Erythroblast (primary cell): ENCODE data around the gene HM13.

Source experiments
- GATA1 ChIP-seq: IDR thresholded peaks from 2 replicates; pipeline ENCODE4 v1.6.1; 2011; ENCODE audit warnings: low read depth, mild to moderate bottlenecking, control low read depth, low read length, moderate library complexity
- POLR2A ChIP-seq: IDR thresholded peaks from 2 replicates; pipeline ENCODE4 v1.6.1; 2011; ENCODE audit warnings: mild to moderate bottlenecking, low read length

DNA sequence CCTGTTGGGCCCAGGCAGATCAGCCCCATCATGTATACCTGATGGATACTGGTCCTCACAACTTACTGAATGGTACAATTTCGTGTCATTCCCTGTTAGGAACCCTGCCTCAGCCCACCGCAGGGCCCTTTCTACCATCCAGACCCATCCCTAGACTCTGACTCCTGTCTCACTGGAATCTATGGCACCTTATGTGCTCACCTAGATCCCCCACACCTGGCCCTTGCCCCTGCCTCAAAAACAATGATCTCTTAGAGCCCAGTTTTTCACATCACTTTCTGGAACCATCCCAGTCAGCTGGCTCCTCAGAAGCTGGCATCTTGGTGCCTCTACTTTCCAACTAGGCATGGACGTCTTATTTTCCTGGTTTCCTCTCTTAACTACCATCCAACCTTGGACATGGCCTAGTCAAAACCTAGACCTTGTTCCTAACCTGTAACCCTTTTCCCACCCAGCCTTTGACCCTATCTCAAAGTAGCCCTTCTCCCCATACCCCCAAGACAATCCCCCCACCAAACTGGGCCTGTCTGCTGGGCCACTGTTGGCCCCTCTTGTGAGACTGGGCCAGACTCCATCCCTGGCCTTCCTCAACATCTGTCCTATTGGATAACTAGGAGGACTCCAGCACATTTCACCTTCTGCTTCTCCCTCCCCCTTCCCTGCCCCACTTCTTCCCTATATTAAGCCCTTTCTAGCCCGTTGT lies 981 bp downstream of the HM13 start:
- TF ChIP-seq POLR2A (no peak), GATA1 (no peak)
